ENCODE measurements around the gene CAMTA1. TPM values are rescaled to one million over a fixed set of nuclear protein-coding genes. Genes with fewer than 3 reads are reported as not detected.

CAMTA1 gene
- total and polyA plus RNA-seq, 4 donors: 18.0 to 93.5 (median 35.8) TPM

DNA sequence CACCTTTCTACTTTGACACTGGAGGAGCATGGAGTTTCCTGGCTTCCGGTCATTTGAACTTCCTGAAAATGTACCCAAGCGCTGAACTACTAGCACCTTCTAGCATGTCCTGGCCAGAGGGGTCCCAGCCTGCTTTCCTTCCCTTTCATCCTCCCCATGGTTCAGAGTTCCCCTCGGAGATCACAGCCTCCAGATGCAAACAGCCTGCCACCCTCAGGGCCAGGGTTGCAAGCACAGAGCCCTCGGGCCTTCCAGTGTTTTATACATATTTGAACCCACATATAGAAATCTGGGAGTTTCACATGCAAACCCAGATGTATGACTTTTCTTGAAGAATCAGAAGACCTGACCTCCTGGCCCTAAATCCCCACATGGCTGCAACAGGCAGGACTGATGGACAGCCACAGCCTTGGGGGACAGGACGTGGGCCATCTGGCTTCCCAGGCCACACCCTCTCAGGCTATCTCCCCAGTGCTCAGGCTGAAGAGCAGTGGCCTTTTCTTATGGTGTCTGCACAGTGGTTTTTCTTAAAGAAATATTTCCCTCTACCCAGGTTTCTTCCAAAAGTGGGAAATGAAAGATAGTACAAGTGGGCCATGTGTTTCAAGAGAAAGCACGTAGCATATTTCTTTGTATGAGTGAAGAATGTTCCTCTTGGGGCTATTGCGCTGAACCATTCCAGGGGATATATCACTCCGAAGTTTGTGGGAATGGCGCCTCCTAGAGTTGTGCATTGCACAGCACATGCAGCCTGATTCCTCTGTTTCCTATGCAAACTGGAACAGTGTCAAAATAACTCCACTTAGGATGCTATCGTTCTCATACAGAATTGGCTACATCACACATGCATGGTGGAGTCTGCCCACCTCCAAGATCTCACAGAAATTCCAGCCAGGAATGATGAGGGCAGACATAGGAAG lies 753.9 kb downstream of the CAMTA1 start:
- Histone ChIP-seq H3K4me1 (ENCODE audit: control insufficient read depth in 4 of 4, insufficient read depth in 4 of 4, low read length in 3 of 4) (peaks cover 0 to 7% (median 3%) of the 10 kb centered on the region in 4 donors), H3K27me3 (ENCODE audit: control insufficient read depth in 4 of 4, insufficient read depth in 4 of 4, low read length in 3 of 4) (no peaks in the 10 kb centered on the region), H3K27ac (ENCODE audit: low read depth in 1 of 2, low read length in 2 of 2) (peak overlapping the region; percentile 2 to 25), H3K9me3 (ENCODE audit: control insufficient read depth in 4 of 4, low read length in 3 of 4) (no peaks in the 10 kb centered on the region), H3K36me3 (ENCODE audit: control insufficient read depth in 4 of 4, insufficient read depth in 3 of 4, low read depth in 1 of 4, low read length in 3 of 4) (no peaks in the 10 kb centered on the region), H3K9ac (ENCODE audit: low read depth in 1 of 2, low read length in 2 of 2) (no peak overlapping the region), H3K4me3 (ENCODE audit: low read depth in 1 of 3, low read length in 3 of 3) (no peak overlapping the region)
- 76% methylated on average over 10 of the region's 10 CpGs for WGBS
- TF ChIP-seq EGR1 (IDR thresholded peaks at IDR 0.05; ENCODE audit: low read depth in 2 of 2) (no peak), NR2F2 (IDR thresholded peaks at IDR 0.05) (peak; percentile 51)
- DNase-seq (ENCODE audit: low spot score): no peak

DNA sequence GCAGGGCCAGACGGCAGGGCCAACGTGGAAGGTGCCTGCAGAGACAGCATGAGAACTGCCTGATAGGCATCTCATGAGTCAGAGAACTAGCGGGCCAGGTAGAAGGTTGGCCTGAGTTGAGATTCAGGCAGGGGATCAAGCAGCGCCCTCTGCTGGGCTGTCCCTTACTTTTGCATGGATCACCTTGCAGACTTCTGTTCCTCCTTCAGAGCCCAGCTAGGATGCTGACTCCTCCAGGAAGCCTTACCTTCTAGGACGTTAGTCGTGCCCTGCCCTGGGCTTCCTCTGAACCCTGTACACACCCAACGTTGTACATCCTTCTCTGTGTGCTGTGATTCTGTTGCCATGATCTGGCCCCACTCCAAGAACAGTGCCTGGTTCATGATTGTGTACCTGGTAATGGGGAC lies 754.5 kb downstream of the CAMTA1 start:
- H3K9ac ChIP-seq (ENCODE audit: low read depth in 1 of 2, low read length in 2 of 2): no peak overlapping the region
- H3K36me3 ChIP-seq (ENCODE audit: control insufficient read depth in 4 of 4, insufficient read depth in 3 of 4, low read depth in 1 of 4, low read length in 3 of 4): no peaks in the 10 kb centered on the region
- peaks cover 0 to 7% (median 3%) of the 10 kb centered on the region in 4 donors for H3K4me1 ChIP-seq (ENCODE audit: control insufficient read depth in 4 of 4, insufficient read depth in 4 of 4, low read length in 3 of 4)
- peak overlapping the region in 1 of 2 donors; percentile 25 for H3K27ac ChIP-seq (ENCODE audit: low read depth in 1 of 2, low read length in 2 of 2)
- H3K9me3 ChIP-seq (ENCODE audit: control insufficient read depth in 4 of 4, low read length in 3 of 4): no peaks in the 10 kb centered on the region
- 68% methylated on average over 7 of the region's 7 CpGs for whole genome bisulfite sequencing
- H3K4me3 ChIP-seq (ENCODE audit: low read depth in 1 of 3, low read length in 3 of 3): no peak overlapping the region
- TF ChIP-seq YY1 (IDR thresholded peaks at IDR 0.05) (no peak), SP1 (IDR thresholded peaks at IDR 0.05) (no peak), GABPA (IDR thresholded peaks at IDR 0.05 in 1 of 2, conservative IDR thresholded peaks at IDR 0.05 in 1 of 2) (no peak), RAD21 (IDR thresholded peaks at IDR 0.05) (peak in 1 of 2 donors; percentile 23)
- TF ChIP-seq, protein P1, sequence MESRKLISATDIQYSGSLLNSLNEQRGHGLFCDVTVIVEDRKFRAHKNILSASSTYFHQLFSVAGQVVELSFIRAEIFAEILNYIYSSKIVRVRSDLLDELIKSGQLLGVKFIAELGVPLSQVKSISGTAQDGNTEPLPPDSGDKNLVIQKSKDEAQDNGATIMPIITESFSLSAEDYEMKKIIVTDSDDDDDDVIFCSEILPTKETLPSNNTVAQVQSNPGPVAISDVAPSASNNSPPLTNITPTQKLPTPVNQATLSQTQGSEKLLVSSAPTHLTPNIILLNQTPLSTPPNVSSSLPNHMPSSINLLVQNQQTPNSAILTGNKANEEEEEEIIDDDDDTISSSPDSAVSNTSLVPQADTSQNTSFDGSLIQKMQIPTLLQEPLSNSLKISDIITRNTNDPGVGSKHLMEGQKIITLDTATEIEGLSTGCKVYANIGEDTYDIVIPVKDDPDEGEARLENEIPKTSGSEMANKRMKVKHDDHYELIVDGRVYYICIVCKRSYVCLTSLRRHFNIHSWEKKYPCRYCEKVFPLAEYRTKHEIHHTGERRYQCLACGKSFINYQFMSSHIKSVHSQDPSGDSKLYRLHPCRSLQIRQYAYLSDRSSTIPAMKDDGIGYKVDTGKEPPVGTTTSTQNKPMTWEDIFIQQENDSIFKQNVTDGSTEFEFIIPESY (IDR thresholded peaks at IDR 0.05): no peak
- TF ChIP-seq, protein P2, sequence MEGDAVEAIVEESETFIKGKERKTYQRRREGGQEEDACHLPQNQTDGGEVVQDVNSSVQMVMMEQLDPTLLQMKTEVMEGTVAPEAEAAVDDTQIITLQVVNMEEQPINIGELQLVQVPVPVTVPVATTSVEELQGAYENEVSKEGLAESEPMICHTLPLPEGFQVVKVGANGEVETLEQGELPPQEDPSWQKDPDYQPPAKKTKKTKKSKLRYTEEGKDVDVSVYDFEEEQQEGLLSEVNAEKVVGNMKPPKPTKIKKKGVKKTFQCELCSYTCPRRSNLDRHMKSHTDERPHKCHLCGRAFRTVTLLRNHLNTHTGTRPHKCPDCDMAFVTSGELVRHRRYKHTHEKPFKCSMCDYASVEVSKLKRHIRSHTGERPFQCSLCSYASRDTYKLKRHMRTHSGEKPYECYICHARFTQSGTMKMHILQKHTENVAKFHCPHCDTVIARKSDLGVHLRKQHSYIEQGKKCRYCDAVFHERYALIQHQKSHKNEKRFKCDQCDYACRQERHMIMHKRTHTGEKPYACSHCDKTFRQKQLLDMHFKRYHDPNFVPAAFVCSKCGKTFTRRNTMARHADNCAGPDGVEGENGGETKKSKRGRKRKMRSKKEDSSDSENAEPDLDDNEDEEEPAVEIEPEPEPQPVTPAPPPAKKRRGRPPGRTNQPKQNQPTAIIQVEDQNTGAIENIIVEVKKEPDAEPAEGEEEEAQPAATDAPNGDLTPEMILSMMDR (IDR thresholded peaks at IDR 0.05; ENCODE audit: low read depth, low read length, missing input control): no peak
- H3K27me3 ChIP-seq (ENCODE audit: control insufficient read depth in 4 of 4, insufficient read depth in 4 of 4, low read length in 3 of 4): no peaks in the 10 kb centered on the region
- DNase-seq (ENCODE audit: low spot score): no peak

DNA sequence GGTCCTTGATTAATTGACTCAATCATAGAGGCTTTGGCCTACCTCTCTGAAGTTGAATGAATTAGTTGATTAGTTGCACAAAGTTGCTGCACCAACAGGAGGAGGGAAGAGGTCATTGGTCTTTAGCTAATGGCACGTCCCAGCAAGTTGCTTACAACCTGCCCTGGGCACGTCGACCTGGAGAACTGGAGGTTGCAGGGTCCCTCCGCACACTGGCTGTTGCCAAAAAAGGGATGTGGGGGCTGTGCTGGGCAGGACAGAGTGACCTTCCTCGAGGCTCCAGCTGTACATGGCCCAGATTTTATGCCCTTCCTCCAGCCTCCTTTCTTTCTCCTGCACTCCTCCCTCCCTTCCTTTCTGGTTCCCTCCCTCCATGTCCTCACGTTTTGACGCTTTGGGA lies 755.6 kb downstream of the CAMTA1 start:
- Histone ChIP-seq H3K4me1 (ENCODE audit: control insufficient read depth in 4 of 4, insufficient read depth in 4 of 4, low read length in 3 of 4) (peaks cover 0 to 7% (median 2%) of the 10 kb centered on the region in 4 donors), H3K4me3 (ENCODE audit: low read depth in 1 of 3, low read length in 3 of 3) (no peak overlapping the region), H3K9ac (ENCODE audit: low read depth in 1 of 2, low read length in 2 of 2) (no peak overlapping the region), H3K36me3 (ENCODE audit: control insufficient read depth in 4 of 4, insufficient read depth in 3 of 4, low read depth in 1 of 4, low read length in 3 of 4) (no peaks in the 10 kb centered on the region), H3K27ac (ENCODE audit: low read depth in 1 of 2, low read length in 2 of 2) (peak overlapping the region in 1 of 2 donors; percentile 53), H3K9me3 (ENCODE audit: control insufficient read depth in 4 of 4, low read length in 3 of 4) (no peaks in the 10 kb centered on the region), H3K27me3 (ENCODE audit: control insufficient read depth in 4 of 4, insufficient read depth in 4 of 4, low read length in 3 of 4) (no peaks in the 10 kb centered on the region)
- DNase-seq (ENCODE audit: low spot score): no peak
- WGBS: 72% methylated on average over 7 of the region's 7 CpGs
- no peak for TF ChIP-seq NR2F2 (IDR thresholded peaks at IDR 0.05)
- TF ChIP-seq GABPA (IDR thresholded peaks at IDR 0.05 in 1 of 2, conservative IDR thresholded peaks at IDR 0.05 in 1 of 2): no peak
- TF ChIP-seq TAF1 (conservative IDR thresholded peaks at IDR 0.05): no peak
- TF ChIP-seq, protein P3, sequence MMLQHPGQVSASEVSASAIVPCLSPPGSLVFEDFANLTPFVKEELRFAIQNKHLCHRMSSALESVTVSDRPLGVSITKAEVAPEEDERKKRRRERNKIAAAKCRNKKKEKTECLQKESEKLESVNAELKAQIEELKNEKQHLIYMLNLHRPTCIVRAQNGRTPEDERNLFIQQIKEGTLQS (IDR thresholded peaks at IDR 0.05): no peak
- TF ChIP-seq HNF4A (conservative IDR thresholded peaks at IDR 0.05): no peak
- no peak for TF ChIP-seq YY1 (IDR thresholded peaks at IDR 0.05)
- no peak for TF ChIP-seq JUND (IDR thresholded peaks at IDR 0.05)
- TF ChIP-seq, protein P4, sequence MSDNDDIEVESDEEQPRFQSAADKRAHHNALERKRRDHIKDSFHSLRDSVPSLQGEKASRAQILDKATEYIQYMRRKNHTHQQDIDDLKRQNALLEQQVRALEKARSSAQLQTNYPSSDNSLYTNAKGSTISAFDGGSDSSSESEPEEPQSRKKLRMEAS (IDR thresholded peaks at IDR 0.05): no peak
- no peak for TF ChIP-seq HNF4G (IDR thresholded peaks at IDR 0.05)
- TF ChIP-seq, protein P2 (IDR thresholded peaks at IDR 0.05; ENCODE audit: low read depth, low read length, missing input control): no peak
- TF ChIP-seq RAD21 (IDR thresholded peaks at IDR 0.05): no peak
- no peak for TF ChIP-seq FOXA2 (IDR thresholded peaks at IDR 0.05)
- TF ChIP-seq RXRA (IDR thresholded peaks at IDR 0.05): no peak
- TF ChIP-seq, protein P1 (IDR thresholded peaks at IDR 0.05): no peak
- no peak for TF ChIP-seq EGR1 (IDR thresholded peaks at IDR 0.05; ENCODE audit: low read depth in 2 of 2)
- TF ChIP-seq SP1 (IDR thresholded peaks at IDR 0.05): no peak

Data from liver (tissue), 9 donors.